OCI-LY7 (cell line): ENCODE data around the gene CDK19. TPM values are rescaled to one million over a fixed set of nuclear protein-coding genes. Genes with fewer than 3 reads are reported as not detected.

Experiments
- BruUV-seq: library from RNA; stranded (reverse); fragments of 400-500 nt; replicated peaks from 2 replicates; lab custom pipeline; 2021; lab: Mats Ljungman, UMichigan
- CTCF ChIA-PET: fragments of 300-600 bp; sonication (Branson Sonifier 250); formaldehyde crosslinking; loops from one replicate; lab custom pipeline; 2022; ENCODE audit warnings: antibody characterized with exemption; ENCODE audit not compliant: unreplicated experiment; lab: Charles Lee
- POLR2A ChIA-PET: fragments of 300-600 bp; sonication (Branson Sonifier 250); formaldehyde crosslinking; loops from one replicate; lab custom pipeline; 2022; ENCODE audit warnings: antibody characterized with exemption; lab: Charles Lee
- DNase-seq: peaks from one replicate; pipeline ENCODE4 v3.0.0-alpha.2; 2015; ENCODE audit warnings: low spot score
- H2AFZ ChIP-seq: fragments of 200-600 bp; sonication (generic), shearing (Covaris generic); 2 replicates; pipeline ENCODE4 v1.6.1; 2014; ENCODE audit warnings: mild to moderate bottlenecking, antibody characterized with exemption, low read length, moderate library complexity
- H3K27ac ChIP-seq: fragments of 200-600 bp; sonication (generic); 2 replicates; pipeline ENCODE4 v1.5.1; 2014; ENCODE audit warnings: mixed run types, low read depth, mild to moderate bottlenecking, moderate library complexity, low read length, inconsistent platforms; ENCODE audit not compliant: poor library complexity, severe bottlenecking
- H3K36me3 ChIP-seq: fragments of 200-600 bp; sonication (generic); 2 replicates; pipeline ENCODE4 v1.6.1; 2014; ENCODE audit warnings: mild to moderate bottlenecking, antibody characterized with exemption, low read length, moderate library complexity, mixed read lengths; ENCODE audit not compliant: insufficient read depth
- H3K4me1 ChIP-seq: fragments of 200-600 bp; sonication (generic); 2 replicates; pipeline ENCODE4 v1.5.1; 2014; ENCODE audit warnings: mild to moderate bottlenecking, low read length; ENCODE audit not compliant: insufficient read depth, poor library complexity, severe bottlenecking
- H3K4me2 ChIP-seq: fragments of 200-600 bp; sonication (generic); 2 replicates; pipeline ENCODE4 v1.6.1; 2014; ENCODE audit warnings: mild to moderate bottlenecking, low read length
- H3K4me3 ChIP-seq: fragments of 200-600 bp; sonication (generic); 2 replicates; pipeline ENCODE4 v1.5.1; 2014; ENCODE audit warnings: mild to moderate bottlenecking, low read depth, low read length; ENCODE audit not compliant: poor library complexity, severe bottlenecking
- H3K79me2 ChIP-seq: fragments of 200-600 bp; sonication (generic); 2 replicates; pipeline ENCODE4 v1.6.1; 2016; ENCODE audit warnings: low read depth, mild to moderate bottlenecking, low read length, moderate library complexity, mixed read lengths; ENCODE audit not compliant: insufficient read depth
- H3K9me2 ChIP-seq: fragments of 200-600 bp; sonication (generic); 2 replicates; pipeline ENCODE4 v1.6.1; 2016; ENCODE audit warnings: mild to moderate bottlenecking, low read length, mixed read lengths; ENCODE audit not compliant: insufficient read depth
- H3K9me3 ChIP-seq: fragments of 200-600 bp; sonication (generic); 2 replicates; pipeline ENCODE4 v1.6.1; 2014; ENCODE audit warnings: mild to moderate bottlenecking, mixed run types, low read length, mixed read lengths
- H4K20me1 ChIP-seq: fragments of 200-600 bp; sonication (generic); 2 replicates; pipeline ENCODE4 v1.6.1; 2014; ENCODE audit warnings: mild to moderate bottlenecking, antibody characterized with exemption, low read length, moderate library complexity, mixed read lengths; ENCODE audit not compliant: insufficient read depth
- CTCF ChIP-seq: fragments of 200-600 bp; sonication (generic); conservative IDR thresholded peaks from 2 replicates; pipeline ENCODE4 v1.5.1; 2014; ENCODE audit warnings: mild to moderate bottlenecking, antibody characterized with exemption, low read length, moderate library complexity, mixed read lengths
- EZH2phosphoT487 ChIP-seq: fragments of 200-600 bp; sonication (generic); IDR thresholded peaks from 2 replicates; pipeline ENCODE4 v1.6.1; 2018; ENCODE audit warnings: low read depth, borderline replicate concordance, mild to moderate bottlenecking, mixed run types, antibody characterized with exemption, low read length, moderate library complexity, mixed read lengths
- intact Hi-C: fragments of 100-400 bp; cut with micrococcal nuclease; formaldehyde crosslinking; loops from one replicate; pipeline ENCODE4 v1.10.0; 2022; ENCODE audit not compliant: unreplicated experiment
- total RNA-seq, 2 experiments: library from RNA; depleted of rRNA in 1 of 2; stranded (reverse); fragments of >200 nt in 1 of 2; shearing (Covaris generic) in 1 of 2; gene quantifications; 2 replicates each; pipeline ENCODE4 v1.2.3, GENCODE V29; 2014 to 2022

CDK19 gene
- total RNA-seq, 2 experiments from 2014 or later = 15.4 to 35.6 TPM

- no TSS peak for BruUV-seq
- Histone ChIP-seq H3K27ac (no peak overlapping the region), H3K36me3 (no peaks in the 10 kb centered on the region), H2AFZ (no peak overlapping the region), H3K79me2 (no peaks in the 10 kb centered on the region), H3K9me3 (no peaks in the 10 kb centered on the region), H3K4me3 (no peak overlapping the region), H3K4me1 (peaks cover 13% of the 10 kb centered on the region), H4K20me1 (no peaks in the 10 kb centered on the region), H3K4me2 (no peak overlapping the region), H3K9me2 (no peaks in the 10 kb centered on the region)
- intact Hi-C loops = loop anchor here (2.0 to 5.0 kb wide), 2 partner anchors 132 to 314 kb away; partner anchors contain the start of gene CDK19
- TF ChIP-seq CTCF (no peak), EZH2phosphoT487 (no peak)
- DNase-seq = no peak
- ChIA-PET CTCF (interaction anchor here (0.9 to 1.1 kb wide), 3 partner anchors 28 to 183 kb away, joined by 3 to 5 read pairs (median 3); no protein-coding TSS in a partner anchor), POLR2A (interaction anchor here (0.6 to 2.8 kb wide), 10 partner anchors 9 to 299 kb away, joined by 3 to 16 read pairs (median 5); partner anchors contain the start of genes AMD1, GTF3C6 and RPF2)
Measured at GRCh38 chr6:110683241-110683640, 132.0 kb downstream of the CDK19 start.

- Histone ChIP-seq H3K9me3 (no peaks in the 10 kb centered on the region), H3K36me3 (no peaks in the 10 kb centered on the region), H3K9me2 (no peaks in the 10 kb centered on the region), H3K4me2 (no peak overlapping the region), H4K20me1 (no peaks in the 10 kb centered on the region), H2AFZ (no peak overlapping the region), H3K4me1 (peaks cover 12% of the 10 kb centered on the region), H3K4me3 (no peak overlapping the region), H3K79me2 (no peaks in the 10 kb centered on the region), H3K27ac (no peak overlapping the region)
- CTCF ChIA-PET = interaction anchor here (0.6 to 1.2 kb wide), 6 partner anchors 26 to 267 kb away, joined by 3 to 6 read pairs (median 4); no protein-coding TSS in a partner anchor
- intact Hi-C loops = loop anchor here (1.0 to 5.0 kb wide), 5 partner anchors 132 to 315 kb away; partner anchors contain the start of gene CDK19
- TF ChIP-seq EZH2phosphoT487 (no peak), CTCF (peak; percentile 95)
- DNase-seq = peak; percentile 88
- BruUV-seq = no TSS peak
- POLR2A ChIA-PET = interaction anchor here (0.7 to 2.8 kb wide), 8 partner anchors 10 to 300 kb away, joined by 3 to 16 read pairs (median 4); partner anchors contain the start of genes AMD1, GTF3C6 and RPF2
Measured at GRCh38 chr6:110682460-110682853, 132.8 kb downstream of the CDK19 start.
